SKM-1 treated with dmso at 0.1 percent for 144 hours (cell line): ENCODE results near the gene FNDC10.
"Not testable (repeated sequence)": the region's sequence is repeated elsewhere in the genome, so short reads cannot be mapped to it uniquely, and the experiment has no call there.

Source experiments
- DNase-seq: peaks from one replicate; lab custom pipeline; 2025; ENCODE audit not compliant: unreplicated experiment; lab: John Stamatoyannopoulos, UW

FNDC10 gene

GRCh38 chr1:1599030-1599934 is 653 bp downstream of the FNDC10 start:
- DNase-seq = no peak

- no peak for DNase-seq
Observed at GRCh38 chr1:1598720-1599029, 1.3 kb downstream of the FNDC10 start.

DNA sequence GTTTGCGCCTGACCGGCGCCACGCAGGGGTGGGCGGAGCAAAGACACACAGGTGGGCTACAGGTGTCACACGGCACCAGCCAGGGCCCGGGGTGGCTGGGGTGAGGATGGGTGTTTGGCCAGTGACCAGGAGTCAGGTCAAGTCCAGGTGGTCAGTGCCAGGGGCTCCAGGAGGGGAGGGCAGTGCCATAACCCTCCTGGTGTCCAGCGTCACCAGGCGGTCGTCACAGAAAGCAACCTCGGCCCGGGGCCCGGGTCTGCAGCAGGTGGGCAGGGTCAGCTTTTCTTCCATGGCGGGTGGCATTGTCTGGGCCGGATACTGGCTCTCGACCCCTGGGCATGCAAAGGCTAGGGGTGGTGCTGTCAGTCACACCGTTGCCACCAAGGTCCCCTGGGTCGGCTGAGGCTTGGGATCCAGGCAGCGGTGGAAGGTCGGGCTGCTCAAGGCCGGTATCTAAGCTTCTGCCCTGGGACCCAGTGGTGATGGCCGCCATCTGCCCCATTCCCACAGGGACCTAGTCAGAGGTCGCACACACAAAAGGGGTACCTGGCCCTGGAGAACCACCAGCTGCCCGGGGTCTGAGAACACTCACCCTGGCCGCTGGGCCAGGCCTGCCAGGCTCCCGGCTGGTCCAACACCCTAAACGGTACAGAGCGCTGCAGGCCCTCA is 1.8 kb downstream of the FNDC10 start:
- DNase-seq = no peak

DNA sequence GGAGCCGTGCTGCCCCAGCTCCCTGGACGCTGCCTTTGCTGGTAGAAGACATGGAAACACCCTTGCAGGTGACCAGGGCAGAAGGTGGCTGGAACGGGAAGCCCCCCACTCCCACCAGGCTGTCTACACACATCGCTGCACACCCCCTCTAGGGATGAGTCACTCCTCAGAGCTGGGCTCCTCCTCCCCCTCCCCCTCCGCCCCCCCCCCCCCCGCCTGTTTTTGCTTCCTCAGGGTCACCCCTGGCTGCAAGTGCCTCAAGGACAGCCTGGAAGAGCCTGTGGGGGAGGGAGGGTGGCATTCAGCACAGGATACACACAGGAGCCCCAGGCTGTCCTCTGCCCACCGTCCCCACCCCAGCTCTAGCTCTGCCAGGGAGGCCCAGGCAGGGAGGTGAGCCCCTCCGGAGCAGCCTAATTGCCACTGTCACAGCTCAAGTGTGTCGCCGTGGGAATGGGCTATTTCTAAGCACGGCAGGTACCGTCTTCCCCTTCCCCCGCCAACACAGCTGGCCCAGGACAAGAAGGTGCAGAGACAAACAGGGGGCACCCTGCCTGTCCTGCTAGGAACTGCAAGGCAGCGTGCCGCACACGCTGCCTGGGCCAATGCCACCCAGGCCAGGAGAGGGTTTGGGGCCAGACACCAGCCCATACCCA is 2.5 kb downstream of the FNDC10 start:
- DNase-seq = no peak

DNA sequence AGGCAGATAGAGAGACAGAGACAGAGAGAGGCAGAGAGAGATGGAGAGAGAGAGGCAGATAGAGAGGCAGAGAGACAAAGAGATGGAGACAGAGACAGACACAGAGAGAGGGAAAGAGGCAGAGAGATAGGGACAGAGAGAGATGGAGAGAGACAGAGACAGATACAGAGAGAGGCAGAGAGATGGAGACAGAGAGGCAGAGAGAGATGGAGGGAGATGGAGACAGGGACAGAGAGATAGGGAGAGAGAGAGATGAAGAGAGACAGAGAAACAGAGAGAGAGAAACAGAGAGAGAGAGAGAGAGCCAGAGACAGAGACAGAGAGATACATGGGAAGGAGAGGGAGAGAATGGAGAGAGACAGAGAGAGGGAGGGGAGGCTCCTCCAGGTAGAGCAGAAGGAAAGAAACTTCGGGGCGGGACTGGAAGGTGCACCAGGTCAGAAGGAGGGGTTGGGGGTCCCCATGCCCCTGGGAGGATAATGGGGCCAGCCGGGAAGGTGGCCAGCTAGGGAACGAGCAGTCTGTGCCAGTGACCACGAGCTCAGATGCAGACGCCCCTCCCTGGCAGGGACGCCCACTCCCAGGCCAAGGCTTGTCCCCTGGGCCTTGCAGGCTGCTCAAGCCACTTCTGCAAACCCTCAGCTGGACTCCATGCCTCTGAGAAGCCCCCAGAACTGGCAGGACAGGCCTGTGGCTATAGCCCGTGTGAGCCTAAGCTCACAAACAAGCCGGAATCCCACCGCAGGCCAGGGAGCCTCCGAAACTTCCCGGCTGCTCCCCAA is 3.3 kb downstream of the FNDC10 start:
- DNase-seq = no peak

GRCh38 chr1:1595341-1595740 is 4.6 kb downstream of the FNDC10 start:
- not testable (repeated sequence) for DNase-seq

- DNase-seq = no peak
Observed at GRCh38 chr1:1594602-1595260, 5.2 kb downstream of the FNDC10 start.

- no peak for DNase-seq
Observed at GRCh38 chr1:1593834-1594601, 5.9 kb downstream of the FNDC10 start.

- DNase-seq = no peak
Observed at GRCh38 chr1:1591452-1591851, 8.5 kb downstream of the FNDC10 start.

GRCh38 chr1:1583347-1584010 is 16.5 kb downstream of the FNDC10 start:
- DNase-seq = no peak

- DNase-seq = no peak
Observed at GRCh38 chr1:1582585-1583346, 17.2 kb downstream of the FNDC10 start.

GRCh38 chr1:1578371-1578940 is 21.5 kb downstream of the FNDC10 start:
- no peak for DNase-seq

- DNase-seq = no peak
Observed at GRCh38 chr1:1577367-1578011, 22.4 kb downstream of the FNDC10 start.

GRCh38 chr1:1574721-1575537 is 25.0 kb downstream of the FNDC10 start, which contains the start of gene SSU72:
Gene SSU72, minus strand, starts transcription at chr1:1574863. Its CDS starts 306 bp downstream, at chr1:1574557.
- DNase-seq = peak; percentile 81

DNA sequence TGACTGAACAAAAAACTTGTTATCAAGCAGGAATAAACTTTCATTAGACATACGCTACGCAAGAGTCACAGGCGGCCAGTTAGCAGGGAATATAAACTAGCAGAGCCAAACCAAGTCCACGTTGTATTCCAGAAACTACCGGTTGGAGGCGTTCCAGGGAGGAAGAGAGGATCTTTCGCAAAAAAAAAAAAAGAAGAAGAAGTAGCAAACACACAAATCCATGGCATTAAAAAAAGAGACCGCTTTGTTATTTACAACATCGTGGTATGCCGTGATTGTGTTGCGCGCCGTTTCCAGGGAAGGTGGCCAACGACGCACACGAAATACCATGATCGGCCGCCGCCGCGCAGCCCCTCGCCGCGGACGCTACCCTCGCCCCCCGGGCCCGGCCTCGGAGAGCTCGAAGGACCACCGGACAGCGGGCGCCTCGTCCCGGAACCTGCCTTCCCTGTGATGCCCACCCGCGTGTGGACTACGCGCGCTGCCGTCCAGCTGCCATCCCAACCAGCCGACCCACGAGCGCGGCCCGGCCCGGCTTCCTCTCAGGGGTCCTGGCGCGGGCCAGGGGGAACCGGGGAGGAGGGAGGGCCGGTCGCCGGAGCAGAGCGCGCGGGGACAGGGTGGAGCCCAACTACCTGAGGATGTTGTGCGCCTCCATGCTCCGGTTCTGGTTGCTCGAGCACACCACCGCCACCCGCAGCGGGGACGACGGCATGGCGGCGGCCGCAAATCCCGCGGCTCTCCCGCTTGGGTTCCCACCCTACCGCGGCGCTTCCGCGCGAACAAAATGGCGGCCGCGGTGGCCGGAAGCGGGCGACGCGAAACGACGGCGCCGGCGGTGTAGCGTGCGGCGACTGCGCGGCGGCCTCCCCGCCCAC is 25.9 kb downstream of the FNDC10 start:
- peak; percentile 62 for DNase-seq

- DNase-seq = no peak
Observed at GRCh38 chr1:1569341-1569740, 30.6 kb downstream of the FNDC10 start.
